Liver (tissue), 9 donors: ENCODE results near the gene EFCAB14. TPM values are rescaled to one million over a fixed set of nuclear protein-coding genes. Genes with fewer than 3 reads are reported as not detected.
"Not testable (repeated sequence)": the region's sequence is repeated elsewhere in the genome, so short reads cannot be mapped to it uniquely, and the experiment has no call there.

Experiments used
- DNase-seq: peaks from one replicate; pipeline ENCODE4 v3.0.0-alpha.2; 2017; ENCODE audit warnings: low spot score
- H3K27ac ChIP-seq, 2 donors: one replicate each; pipeline ENCODE4 v1.7.0; 2013; ENCODE audit warnings: inconsistent platforms in 2 of 2, low read length in 2 of 2, control low read depth in 1 of 2, low read depth in 1 of 2, mild to moderate bottlenecking in 1 of 2
- H3K27me3 ChIP-seq, 4 donors: one replicate each; pipeline versions ENCODE4 v1.6.1 to v1.7.0; 2013; ENCODE audit warnings: low read length in 3 of 4, inconsistent platforms in 1 of 4, mild to moderate bottlenecking in 1 of 4, moderate library complexity in 1 of 4; ENCODE audit not compliant: control insufficient read depth in 4 of 4, insufficient read depth in 4 of 4
- H3K36me3 ChIP-seq, 4 donors: one replicate each; pipeline versions ENCODE4 v1.6.1 to v1.7.0; 2013; ENCODE audit warnings: low read length in 3 of 4, mild to moderate bottlenecking in 3 of 4, low read depth in 1 of 4, moderate library complexity in 1 of 4; ENCODE audit not compliant: control insufficient read depth in 4 of 4, insufficient read depth in 3 of 4
- H3K4me1 ChIP-seq, 4 donors: one replicate each; pipeline versions ENCODE4 v1.6.1 to v1.7.0; 2013; ENCODE audit warnings: low read length in 3 of 4, mild to moderate bottlenecking in 3 of 4, moderate library complexity in 1 of 4; ENCODE audit not compliant: control insufficient read depth in 4 of 4, insufficient read depth in 4 of 4
- H3K4me3 ChIP-seq, 3 donors: one replicate each; pipeline versions ENCODE4 v1.6.1 to v1.7.0; 2013; ENCODE audit warnings: low read length in 3 of 3, control low read depth in 1 of 3, low read depth in 1 of 3, mild to moderate bottlenecking in 1 of 3
- H3K9ac ChIP-seq, 2 donors: one replicate each; pipeline ENCODE4 v1.7.0; 2013; ENCODE audit warnings: low read length in 2 of 2, mild to moderate bottlenecking in 2 of 2, moderate library complexity in 2 of 2, control low read depth in 1 of 2, low read depth in 1 of 2
- H3K9me3 ChIP-seq, 4 donors: one replicate each; pipeline versions ENCODE4 v1.6.1 to v1.7.0; 2013; ENCODE audit warnings: low read length in 3 of 4; ENCODE audit not compliant: control insufficient read depth in 4 of 4
- ATF3 ChIP-seq: IDR thresholded peaks from 2 replicates; pipeline ENCODE4 v1.6.1; 2016; ENCODE audit warnings: antibody characterized with exemption
- FOXA1 ChIP-seq: IDR thresholded peaks from 2 replicates; pipeline ENCODE4 v1.6.1; 2016; ENCODE audit warnings: antibody characterized with exemption
- FOXA2 ChIP-seq: IDR thresholded peaks from 2 replicates; pipeline ENCODE4 v1.6.1; 2016; ENCODE audit warnings: antibody characterized with exemption
- GABPA ChIP-seq, 2 donors: IDR thresholded peaks in 1 of 2; conservative IDR thresholded peaks in 1 of 2; 2 replicates each; pipeline ENCODE4 v1.6.1; 2016; ENCODE audit warnings: antibody characterized with exemption in 2 of 2, mild to moderate bottlenecking in 1 of 2, moderate library complexity in 1 of 2
- HNF4A ChIP-seq, 2 donors: conservative IDR thresholded peaks; 2 replicates each; pipeline ENCODE4 v1.6.1; 2016; ENCODE audit warnings: antibody characterized with exemption in 2 of 2, mild to moderate bottlenecking in 2 of 2
- HNF4G ChIP-seq: IDR thresholded peaks from 2 replicates; pipeline ENCODE4 v1.6.1; 2016; ENCODE audit warnings: antibody characterized with exemption
- JUND ChIP-seq, 2 donors: IDR thresholded peaks; 2 replicates each; pipeline ENCODE4 v1.6.1; 2016; ENCODE audit warnings: antibody characterized with exemption in 2 of 2
- MAX ChIP-seq: IDR thresholded peaks from 2 replicates; pipeline ENCODE4 v1.6.1; 2016; ENCODE audit warnings: antibody characterized with exemption
- NR2F2 ChIP-seq: IDR thresholded peaks from 2 replicates; pipeline ENCODE4 v1.6.1; 2016; ENCODE audit warnings: antibody characterized with exemption
- TAF1 ChIP-seq: conservative IDR thresholded peaks from 2 replicates; pipeline ENCODE4 v1.6.1; 2016; ENCODE audit warnings: antibody characterized with exemption, mild to moderate bottlenecking
- ZBTB33 ChIP-seq: IDR thresholded peaks from 2 replicates; pipeline ENCODE4 v1.6.1; 2016; ENCODE audit warnings: antibody characterized with exemption
- WGBS: extraction: QIAGEN DNeasy Blood & Tissue Kit; methylation state at CpG from one replicate; pipeline ENCODE4 v1.1.7; 2013; 5-methylcytosine and 5-hydroxymethylcytosine counted together
- polyA plus RNA-seq, 2 donors: library from polyadenylated mRNA; stranded (reverse) in 1 of 2; unstranded in 1 of 2; fragments of 200-250 nt in 1 of 2; fragments of >200 nt in 1 of 2; fragmentation: Nextera tagmentation in 1 of 2; extraction: Ambion mirVana in 1 of 2; gene quantifications; one replicate each; pipeline versions ENCODE4 v1.2.1 to v1.2.3, GENCODE V29; 2013 to 2015
- total RNA-seq, 2 donors: library from RNA; depleted of rRNA; stranded (reverse); fragments of >200 nt; gene quantifications; one replicate each; pipeline ENCODE4 v1.2.3, GENCODE V29; 2014
- donor health status: healthy.
- donor health status: healthy.
- donor health status: healthy.
- donor health status: healthy.
- donor health status: healthy.

Gene EFCAB14
- total and polyA plus RNA-seq, 4 donors: 14.8 to 34.6 (median 23.7) TPM

- no peak for DNase-seq
- Histone ChIP-seq H3K4me1 (peaks cover 0 to 17% (median 13%) of the 10 kb centered on the region in 4 donors), H3K9me3 (no peaks in the 10 kb centered on the region), H3K27ac (no peak overlapping the region), H3K4me3 (no peak overlapping the region), H3K36me3 (peaks cover 2 to 15% (median 5%) of the 10 kb centered on the region in 4 donors), H3K27me3 (no peaks in the 10 kb centered on the region), H3K9ac (no peak overlapping the region)
- TF ChIP-seq TAF1: no peak
- no peak for TF ChIP-seq HNF4G
- TF ChIP-seq GABPA (IDR thresholded peaks at IDR 0.05 in 1 of 2, conservative IDR thresholded peaks at IDR 0.05 in 1 of 2): no peak
- TF ChIP-seq JUND (IDR thresholded peaks at IDR 0.05): no peak
- TF ChIP-seq HNF4A (conservative IDR thresholded peaks at IDR 0.05): no peak
- TF ChIP-seq NR2F2: no peak
- no peak for TF ChIP-seq ATF3
- no peak for TF ChIP-seq FOXA1
- no peak for TF ChIP-seq MAX
- 98% methylated on average over 2 of the region's 2 CpGs for WGBS
Measured at GRCh38 chr1:46665983-46666382, 52.9 kb downstream of the EFCAB14 start.

GRCh38 chr1:46662919-46663318, 56.0 kb downstream of the EFCAB14 start:
- H3K9me3 ChIP-seq, H3K27me3 ChIP-seq, DNase-seq, H3K9ac ChIP-seq, H3K4me3 ChIP-seq, H3K27ac ChIP-seq: not testable (repeated sequence)
- WGBS: 94% methylated on average over 4 of the region's 5 CpGs
- peaks cover 0 to 13% (median 10%) of the 10 kb centered on the region in 4 donors for H3K4me1 ChIP-seq
- peaks cover 2 to 23% (median 10%) of the 10 kb centered on the region in 4 donors for H3K36me3 ChIP-seq

GRCh38 chr1:46660116-46660515, 58.8 kb downstream of the EFCAB14 start:
- DNase-seq, H3K9me3 ChIP-seq, H3K4me3 ChIP-seq, H3K27ac ChIP-seq, H3K27me3 ChIP-seq, H3K9ac ChIP-seq, H3K4me1 ChIP-seq: not testable (repeated sequence)
- H3K36me3 ChIP-seq: peaks cover 2 to 42% (median 27%) of the 10 kb centered on the region in 4 donors
- 96% methylated on average over 5 of the region's 5 CpGs for WGBS

- Histone ChIP-seq H3K9me3 (no peaks in the 10 kb centered on the region), H3K27ac (no peak overlapping the region), H3K4me1 (no peaks in the 10 kb centered on the region), H3K36me3 (peaks cover 2 to 36% (median 28%) of the 10 kb centered on the region in 4 donors), H3K27me3 (no peaks in the 10 kb centered on the region), H3K4me3 (no peak overlapping the region), H3K9ac (no peak overlapping the region)
- no peak for DNase-seq
- 85% methylated on average over 2 of the region's 2 CpGs for WGBS
- no peak for TF ChIP-seq NR2F2
- no peak for TF ChIP-seq FOXA2
- no peak for TF ChIP-seq ZBTB33
Measured at GRCh38 chr1:46659307-46659870, 59.5 kb downstream of the EFCAB14 start.
